Pulmonary artery endothelial cell (primary cell): ENCODE results near the gene PLAU. TPM values are rescaled to one million over a fixed set of nuclear protein-coding genes. Genes with fewer than 3 reads are reported as not detected.
"Not testable (repeated sequence)": the region's sequence is repeated elsewhere in the genome, so short reads cannot be mapped to it uniquely, and the experiment has no call there.

Experiments used
- DNase-seq: peaks from one replicate; pipeline ENCODE4 v3.0.0-alpha.2; 2011; ENCODE audit warnings: low read depth, low spot score
- total RNA-seq: library from RNA; depleted of rRNA; stranded (reverse); fragments of >200 nt; gene quantifications from 2 replicates; pipeline ENCODE4 v1.2.3, GENCODE V29; 2014

PLAU gene
- total RNA-seq, 1 donor from 2014 or later, result 25.9 TPM

GRCh38 chr10:73876566-73876965, 34.4 kb upstream of the PLAU start:
- DNase-seq, result no peak

GRCh38 chr10:73876971-73877370, 34.0 kb upstream of the PLAU start:
- DNase-seq, result no peak

GRCh38 chr10:73877533-73878160, 33.3 kb upstream of the PLAU start:
- DNase-seq, result no peak

- no peak for DNase-seq
Observed at GRCh38 chr10:73878365-73878764, 32.6 kb upstream of the PLAU start.

- DNase-seq, result peak; percentile 57
Observed at GRCh38 chr10:73879296-73880173, 31.4 kb upstream of the PLAU start.

- no peak for DNase-seq
Observed at GRCh38 chr10:73881221-73881919, 29.6 kb upstream of the PLAU start.

- no peak for DNase-seq
Observed at GRCh38 chr10:73884017-73884416, 26.9 kb upstream of the PLAU start.

- peak; percentile 39 for DNase-seq
Observed at GRCh38 chr10:73886085-73886529, 24.8 kb upstream of the PLAU start.

- no peak for DNase-seq
Observed at GRCh38 chr10:73886661-73887293, 24.2 kb upstream of the PLAU start.

- no peak for DNase-seq
Observed at GRCh38 chr10:73887294-73888039, 23.5 kb upstream of the PLAU start.

GRCh38 chr10:73888514-73888913, 22.4 kb upstream of the PLAU start:
- DNase-seq, result no peak

GRCh38 chr10:73889014-73889413, 21.9 kb upstream of the PLAU start:
- no peak for DNase-seq

- not testable (repeated sequence) for DNase-seq
Observed at GRCh38 chr10:73889416-73889815, 21.5 kb upstream of the PLAU start.

- DNase-seq, result no peak
Observed at GRCh38 chr10:73890261-73890660, 20.7 kb upstream of the PLAU start.

GRCh38 chr10:73890830-73891229, 20.1 kb upstream of the PLAU start:
- DNase-seq, result not testable (repeated sequence)

GRCh38 chr10:73891540-73891939, 19.4 kb upstream of the PLAU start:
- no peak for DNase-seq

GRCh38 chr10:73892310-73893030, 18.5 kb upstream of the PLAU start:
- no peak for DNase-seq

- DNase-seq, result no peak
Observed at GRCh38 chr10:73893426-73893825, 17.5 kb upstream of the PLAU start.

- peak; percentile 82 for DNase-seq
Observed at GRCh38 chr10:73894245-73894971, 16.5 kb upstream of the PLAU start.

- DNase-seq, result not testable (repeated sequence)
Observed at GRCh38 chr10:73895381-73895780, 15.6 kb upstream of the PLAU start.
